Smooth muscle cell of the coronary artery (primary cell): ENCODE data around the gene NDUFS3. TPM values are rescaled to one million over a fixed set of nuclear protein-coding genes. Genes with fewer than 3 reads are reported as not detected.

Experiments
- total RNA-seq: library from RNA; depleted of rRNA; stranded (reverse); fragments of >200 nt; gene quantifications from 2 replicates; pipeline ENCODE4 v1.2.3, GENCODE V29; 2014; ENCODE audit warnings: low replicate concordance

NDUFS3 gene
- total RNA-seq = 71.3 and 80.5 TPM in 2 replicates

GRCh38 chr11:47578524-47579494 is at the start of gene NDUFS3, which contains the start of gene KBTBD4:
TSS of gene NDUFS3 (plus strand) at chr11:47579074. CDS start at chr11:47579092, 18 bp downstream.
TSS of gene KBTBD4 (minus strand) at chr11:47578970. CDS start at chr11:47578951, 19 bp downstream.

DNA sequence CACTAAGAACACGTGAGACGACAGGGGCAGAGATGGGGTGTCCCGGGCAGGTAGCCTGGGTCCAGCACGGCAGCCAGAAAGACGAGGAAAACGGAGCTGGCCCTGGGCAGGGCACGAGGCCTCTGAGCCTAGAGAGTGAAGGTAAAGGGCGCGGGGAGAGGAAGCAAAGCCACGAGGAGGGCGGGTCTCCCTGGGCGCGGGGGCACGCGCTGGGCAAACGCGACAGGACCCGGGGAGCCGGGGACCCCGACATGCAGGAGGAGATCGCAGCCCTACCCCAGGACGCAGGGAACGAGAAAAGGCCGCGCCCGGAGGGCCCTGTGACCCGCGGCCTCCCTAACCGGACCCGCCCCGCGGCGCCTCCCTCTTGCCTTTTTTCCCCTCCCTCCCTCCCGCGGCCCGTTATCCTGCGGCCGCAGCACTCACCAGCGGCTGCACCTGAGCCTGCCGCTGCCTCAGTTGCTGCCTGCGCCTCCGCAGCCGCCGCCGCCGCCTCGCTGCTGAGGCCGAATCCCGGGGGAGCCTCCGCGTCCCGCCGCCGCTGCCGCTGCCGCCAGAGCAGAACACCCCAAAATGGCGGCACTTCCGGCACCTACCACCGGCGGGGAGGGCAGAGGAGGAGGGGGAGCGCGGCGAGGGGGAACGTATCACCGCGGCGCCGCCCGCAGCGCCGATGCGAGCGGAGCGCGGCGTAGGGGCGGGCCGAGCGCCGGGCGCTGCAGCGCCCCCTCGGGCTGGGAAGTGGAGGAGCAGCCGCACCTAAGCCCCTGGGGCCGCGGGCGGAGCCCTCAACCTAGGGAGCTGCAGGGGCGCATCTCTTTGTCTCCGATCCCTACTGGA is 26.1 kb upstream of the NDUFS3 start, which contains the start of gene CELF1:
Gene CELF1 (minus strand): TSS at position 567 of the 840 bp plus-strand sequence. CDS start 53,609 bp downstream, outside the sequence.

DNA sequence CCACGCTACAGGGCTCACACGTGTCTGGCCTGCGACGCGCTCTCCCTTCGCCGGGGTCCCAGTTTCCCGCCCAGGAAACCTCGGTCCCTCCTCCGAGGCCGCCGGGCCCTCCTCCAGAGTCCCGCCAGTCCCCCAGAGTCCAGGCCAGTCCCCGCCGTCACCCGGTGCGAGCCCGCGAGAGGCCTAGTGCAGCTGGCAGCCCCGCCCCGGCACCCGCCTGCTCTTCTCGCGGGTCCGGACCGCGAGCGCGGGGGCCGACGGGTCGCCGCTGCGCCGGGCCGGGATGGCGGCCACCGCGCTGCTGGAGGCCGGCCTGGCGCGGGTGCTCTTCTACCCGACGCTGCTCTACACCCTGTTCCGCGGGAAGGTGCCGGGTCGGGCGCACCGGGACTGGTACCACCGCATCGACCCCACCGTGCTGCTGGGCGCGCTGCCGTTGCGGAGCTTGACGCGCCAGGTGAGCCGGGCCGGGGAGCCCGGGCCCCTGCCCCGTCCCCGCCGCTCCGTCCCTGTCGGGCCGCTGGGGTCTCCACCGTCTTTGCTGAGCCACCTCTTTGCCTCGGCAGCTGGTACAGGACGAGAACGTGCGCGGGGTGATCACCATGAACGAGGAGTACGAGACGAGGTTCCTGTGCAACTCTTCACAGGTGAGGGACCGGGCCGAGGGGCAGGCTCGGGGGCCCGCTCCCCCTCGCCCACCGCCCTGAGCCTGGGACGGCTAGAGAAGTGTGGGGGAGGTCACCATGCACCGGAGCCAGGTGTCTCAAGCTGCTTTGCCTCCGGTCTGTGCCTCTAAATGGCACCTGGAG is 13.3 kb upstream of the NDUFS3 start, which contains the start of gene PTPMT1:
Gene PTPMT1 (plus strand): TSS at position 260 of the 809 bp plus-strand sequence. CDS start 24 bp downstream, at position 284.

GRCh38 chr11:47586098-47586855 is 7.4 kb downstream of the NDUFS3 start, which contains the start of gene FAM180B:
TSS of gene FAM180B (plus strand) at chr11:47586678. CDS start at chr11:47586769, 91 bp downstream.

GRCh38 chr11:47593934-47594855 is 15.3 kb downstream of the NDUFS3 start, which contains the start of gene C1QTNF4:
TSS of gene C1QTNF4 (minus strand) at chr11:47594411. CDS start at chr11:47590810, 3,601 bp downstream.

Other genes starting within 250 kb of the NDUFS3 start
- gene MYBPC3, start 226.4 kb upstream of the NDUFS3 start, total RNA-seq = 0.12 TPM in 1 of 2 replicates, not detected in the other
- not detected in 2 replicates for gene SPI1, start 200.5 kb upstream of the NDUFS3 start, total RNA-seq
- 37.7 and 51.6 TPM in 2 replicates for gene SLC39A13, start 170.5 kb upstream of the NDUFS3 start, total RNA-seq
- gene PSMC3, start 152.6 kb upstream of the NDUFS3 start, total RNA-seq = 214 and 316 TPM in 2 replicates
- 0.12 and 0.45 TPM in 2 replicates for gene RAPSN, start 129.9 kb upstream of the NDUFS3 start, total RNA-seq
- 43.2 and 63.2 TPM in 2 replicates for gene CELF1, start 25.9 kb upstream of the NDUFS3 start, total RNA-seq
- 79.4 and 92.1 TPM in 2 replicates for gene PTPMT1, start 13.5 kb upstream of the NDUFS3 start, total RNA-seq
- gene KBTBD4, start 104 bp upstream of the NDUFS3 start, total RNA-seq = 17.9 and 26.8 TPM in 2 replicates
- 0.94 TPM in 1 of 2 replicates, not detected in the other for gene FAM180B, start 7.6 kb downstream of the NDUFS3 start, total RNA-seq
- gene C1QTNF4, start 15.3 kb downstream of the NDUFS3 start, total RNA-seq = 0.08 TPM in 1 of 2 replicates, not detected in the other
- gene MTCH2, start 63.5 kb downstream of the NDUFS3 start, total RNA-seq = 72.7 and 87.9 TPM in 2 replicates
- 0.15 and 0.70 TPM in 2 replicates for gene AGBL2, start 136.3 kb downstream of the NDUFS3 start, total RNA-seq
- 39.5 and 44.2 TPM in 2 replicates for gene FNBP4, start 188.3 kb downstream of the NDUFS3 start, total RNA-seq